Activated CD8-positive, alpha-beta memory T cell treated with anti-CD3 and anti-CD28 coated beads, Interleukin-2, amount 50 U/mL, for 24 hours (primary cell): Measurements from ENCODE around the gene MICAL3.
A peak's percentile ranks its signal among the peaks of the same experiment; 100 is the strongest.
"Not testable (repeated sequence)": the region's sequence is repeated elsewhere in the genome, so short reads cannot be mapped to it uniquely, and the experiment has no call there.

Source experiments
- DNase-seq: peaks from one replicate; pipeline ENCODE4 v3.0.0-alpha.2; 2020; ENCODE audit errors: extremely low read depth

The MICAL3 gene

GRCh38 chr22:18031695-18032454 is 7.5 kb upstream of the MICAL3 start:
- no peak for DNase-seq

- DNase-seq = no peak
Measured at GRCh38 chr22:18029686-18030267, 5.4 kb upstream of the MICAL3 start.

GRCh38 chr22:18028817-18029527 is 4.6 kb upstream of the MICAL3 start:
- DNase-seq = no peak

GRCh38 chr22:18025898-18026297 is 1.5 kb upstream of the MICAL3 start:
- DNase-seq = not testable (repeated sequence)

- DNase-seq = no peak
Measured at GRCh38 chr22:18024956-18025720, 777 bp upstream of the MICAL3 start.

- no peak for DNase-seq
Measured at GRCh38 chr22:18023509-18024275, 669 bp downstream of the MICAL3 start.

- no peak for DNase-seq
Measured at GRCh38 chr22:18022876-18023275, 1.5 kb downstream of the MICAL3 start.

GRCh38 chr22:18021431-18021830 is 2.9 kb downstream of the MICAL3 start:
- DNase-seq = no peak

- not testable (repeated sequence) for DNase-seq
Measured at GRCh38 chr22:18020743-18021142, 3.6 kb downstream of the MICAL3 start.

- DNase-seq = no peak
Measured at GRCh38 chr22:18013947-18014346, 10.4 kb downstream of the MICAL3 start.

- DNase-seq = no peak
Measured at GRCh38 chr22:18013436-18013835, 10.9 kb downstream of the MICAL3 start.

GRCh38 chr22:18012531-18012930 is 11.8 kb downstream of the MICAL3 start:
- no peak for DNase-seq

- DNase-seq = no peak
Measured at GRCh38 chr22:18010266-18010665, 14.1 kb downstream of the MICAL3 start.

GRCh38 chr22:18008136-18008535 is 16.2 kb downstream of the MICAL3 start:
- no peak for DNase-seq

- DNase-seq = no peak
Measured at GRCh38 chr22:18005201-18005926, 19.0 kb downstream of the MICAL3 start.

- not testable (repeated sequence) for DNase-seq
Measured at GRCh38 chr22:18001894-18002315, 22.5 kb downstream of the MICAL3 start.

GRCh38 chr22:18001040-18001893 is 23.1 kb downstream of the MICAL3 start:
- peak; percentile 51 for DNase-seq

GRCh38 chr22:18000441-18001039 is 23.8 kb downstream of the MICAL3 start:
- no peak for DNase-seq

GRCh38 chr22:17999851-18000250 is 24.5 kb downstream of the MICAL3 start:
- no peak for DNase-seq
